Gastroesophageal sphincter (tissue), 4 donors: ENCODE data around the gene ALDH16A1. TPM values are rescaled to one million over a fixed set of nuclear protein-coding genes. Genes with fewer than 3 reads are reported as not detected.

ENCODE experiments used
- ATAC-seq: fragments of 150-250 bp; one replicate; pipeline ENCODE4 v1.9.1; 2016; ENCODE audit warnings: mild to moderate bottlenecking, moderate library complexity
- H3K27ac ChIP-seq, 4 donors: fragments of 200-600 bp; sonication (generic) in 3 of 4; 1 replicate in 3 of 4; 2 replicates in 1 of 4; pipeline ENCODE4 v1.5.1; 2016 to 2019
- H3K27me3 ChIP-seq: fragments of 200-600 bp; sonication (generic); one replicate; pipeline ENCODE4 v1.5.1; 2019
- H3K36me3 ChIP-seq, 2 donors: fragments of 200-600 bp; sonication (generic); one replicate each; pipeline ENCODE4 v1.5.1; 2019; ENCODE audit warnings: control low read depth in 1 of 2
- H3K4me1 ChIP-seq, 3 donors: fragments of 200-600 bp; sonication (generic); 1 replicate in 2 of 3; 2 replicates in 1 of 3; pipeline ENCODE4 v1.5.1; 2016 to 2019; ENCODE audit warnings: control low read depth in 2 of 3
- H3K4me3 ChIP-seq, 2 donors: fragments of 200-600 bp; sonication (generic); one replicate each; pipeline ENCODE4 v1.5.1; 2019; ENCODE audit warnings: mild to moderate bottlenecking in 1 of 2, moderate library complexity in 1 of 2
- H3K9me3 ChIP-seq, 3 donors: fragments of 200-600 bp; sonication (generic); one replicate each; pipeline ENCODE4 v1.5.1; 2017 to 2019; ENCODE audit warnings: control low read depth in 2 of 3
- CTCF ChIP-seq, 4 experiments: fragments of 200-600 bp in 2 of 4; fragments of 450-650 bp in 2 of 4; sonication (generic) in 1 of 4; IDR thresholded peaks; one replicate each; pipeline ENCODE4 v1.5.1; 2017 to 2019; ENCODE audit warnings: antibody characterized with exemption in 4 of 4, mild to moderate bottlenecking in 2 of 4, moderate library complexity in 2 of 4
- EP300 ChIP-seq: sonication (generic); formaldehyde crosslinking; IDR thresholded peaks from one replicate; pipeline ENCODE4 v1.6.1; 2017; ENCODE audit warnings: antibody characterized with exemption, mild to moderate bottlenecking
- POLR2A ChIP-seq, 2 donors: fragments of 450-650 bp; IDR thresholded peaks; one replicate each; pipeline ENCODE4 v1.6.1; 2017; ENCODE audit warnings: antibody characterized with exemption in 2 of 2, mild to moderate bottlenecking in 2 of 2, moderate library complexity in 1 of 2
- POLR2AphosphoS5 ChIP-seq: sonication (generic); formaldehyde crosslinking; IDR thresholded peaks from one replicate; pipeline ENCODE4 v1.6.1; 2017; ENCODE audit warnings: antibody characterized with exemption
- WGBS, 2 donors: methylation state at CpG; one replicate each; pipeline ENCODE4 v1.1.5; 2018; ENCODE audit warnings: low coverage in 1 of 2; 5-methylcytosine and 5-hydroxymethylcytosine counted together
- total RNA-seq, 4 donors: library from RNA; depleted of rRNA; stranded (reverse); fragments of >200 nt; gene quantifications; one replicate each; pipeline ENCODE4 v1.1.0, GENCODE V29; 2016

Gene ALDH16A1
- total RNA-seq, 4 donors from 2014 or later, result 11.8 to 34.4 (median 22.2) TPM

GRCh38 chr19:49448432-49448786 is 4.6 kb upstream of the ALDH16A1 start:
- Histone ChIP-seq H3K4me3 (no peak overlapping the region), H3K4me1 (peaks cover 0 to 41% (median 9%) of the 10 kb centered on the region in 3 donors), H3K27ac (no peak overlapping the region), H3K9me3 (no peaks in the 10 kb centered on the region), H3K36me3 (peaks cover 0 to 45% of the 10 kb centered on the region in 2 donors), H3K27me3 (no peaks in the 10 kb centered on the region)
- 100% methylated on average over 1 of the region's 6 CpGs; no CpG with 5 or more reads in 1 of the 2 donors for WGBS, 2 donors
- no peak for ATAC-seq
- TF ChIP-seq POLR2AphosphoS5, result no peak

GRCh38 chr19:49450405-49450804 is 2.6 kb upstream of the ALDH16A1 start:
- H3K27ac ChIP-seq, result peak overlapping the region in 1 of 4 donors; percentile 96
- TF ChIP-seq EP300, result no peak
- no peak for TF ChIP-seq POLR2A (IDR thresholded peaks at IDR 0.05)
- no peak for TF ChIP-seq POLR2AphosphoS5
- no peak for TF ChIP-seq CTCF (IDR thresholded peaks at IDR 0.05)
- no peaks in the 10 kb centered on the region for H3K9me3 ChIP-seq
- 75 to 84% methylated on average over 2 to 7 of the region's 7 CpGs for WGBS, 2 donors
- H3K4me3 ChIP-seq, result peak overlapping the region in 1 of 2 donors; percentile 81
- H3K4me1 ChIP-seq, result peaks cover 0 to 58% (median 17%) of the 10 kb centered on the region in 3 donors
- peaks cover 0 to 45% of the 10 kb centered on the region in 2 donors for H3K36me3 ChIP-seq
- ATAC-seq, result no peak
- H3K27me3 ChIP-seq, result no peaks in the 10 kb centered on the region

GRCh38 chr19:49451430-49452181 is 1.4 kb upstream of the ALDH16A1 start, which contains the start of gene PIH1D1:
PIH1D1 (minus strand) TSS chr19:49451814; CDS start chr19:49451574, 240 bp downstream.
- Histone ChIP-seq H3K27ac (peak within 1 kb of the TSS; percentile 95 to 100 (median 96)), H3K4me3 (peak within 1 kb of the TSS; percentile 81 to 86), H3K27me3 (no peaks in the 10 kb centered on the region), H3K4me1 (peaks cover 0 to 62% (median 18%) of the 10 kb centered on the region in 3 donors), H3K36me3 (peaks cover 0 to 39% of the 10 kb centered on the region in 2 donors), H3K9me3 (no peaks in the 10 kb centered on the region)
- TF ChIP-seq POLR2AphosphoS5 (peak; percentile 89), EP300 (no peak), CTCF (IDR thresholded peaks at IDR 0.05) (peak in 3 of 4 experiments; percentile 22 to 44 (median 30)), POLR2A (IDR thresholded peaks at IDR 0.05) (peak in 1 of 2 donors; percentile 26)
- ATAC-seq, result peak; percentile 78
- 0% methylated on average over 9 to 13 of the region's 42 CpGs for WGBS, 2 donors

- H3K27me3 ChIP-seq, result no peaks in the 10 kb centered on the region
- TF ChIP-seq EP300, result no peak
- no peak for TF ChIP-seq CTCF (IDR thresholded peaks at IDR 0.05)
- TF ChIP-seq POLR2AphosphoS5, result no peak
- no peak for TF ChIP-seq POLR2A (IDR thresholded peaks at IDR 0.05)
- 15 to 31% methylated on average over 4 to 8 of the region's 10 CpGs for WGBS, 2 donors
- H3K36me3 ChIP-seq, result peaks cover 0 to 29% of the 10 kb centered on the region in 2 donors
- peak overlapping the region; percentile 95 to 100 (median 96) for H3K27ac ChIP-seq
- peak overlapping the region; percentile 49 to 81 for H3K4me3 ChIP-seq
- peaks cover 0 to 61% (median 21%) of the 10 kb centered on the region in 3 donors for H3K4me1 ChIP-seq
- H3K9me3 ChIP-seq, result no peaks in the 10 kb centered on the region
- no peak for ATAC-seq
Observed at GRCh38 chr19:49453757-49454240, 774 bp downstream of the ALDH16A1 start.

- peak overlapping the region in 3 of 4 donors; percentile 51 to 73 (median 69) for H3K27ac ChIP-seq
- H3K27me3 ChIP-seq, result no peaks in the 10 kb centered on the region
- WGBS, 2 donors, result 52 to 55% methylated on average over 5 of the region's 5 CpGs
- peaks cover 0 to 51% (median 16%) of the 10 kb centered on the region in 3 donors for H3K4me1 ChIP-seq
- peaks cover 0 to 32% of the 10 kb centered on the region in 2 donors for H3K36me3 ChIP-seq
- no peak for ATAC-seq
- no peaks in the 10 kb centered on the region for H3K9me3 ChIP-seq
- H3K4me3 ChIP-seq, result no peak overlapping the region
- TF ChIP-seq POLR2A (IDR thresholded peaks at IDR 0.05) (no peak), EP300 (no peak), POLR2AphosphoS5 (peak; percentile 12)
Observed at GRCh38 chr19:49455773-49456172, 2.7 kb downstream of the ALDH16A1 start.
